H9 (cell line): ENCODE results near the gene LPP. TPM values are rescaled to one million over a fixed set of nuclear protein-coding genes. Genes with fewer than 3 reads are reported as not detected.

Source experiments
- DNase-seq: peaks from one replicate; pipeline ENCODE4 v3.0.0-alpha.2; 2017
- H2AFZ ChIP-seq: one replicate; pipeline ENCODE4 v1.6.1; 2013; ENCODE audit warnings: mild to moderate bottlenecking, low read length, control low read depth, moderate library complexity
- H2AK5ac ChIP-seq: 2 replicates; pipeline ENCODE4 v1.6.1; 2013; ENCODE audit warnings: low read length, control low read depth, mixed read lengths; ENCODE audit not compliant: insufficient read length
- H2BK120ac ChIP-seq: one replicate; pipeline ENCODE4 v1.6.1; 2013; ENCODE audit warnings: low read depth, mild to moderate bottlenecking, low read length, control low read depth, inconsistent platforms; ENCODE audit not compliant: poor library complexity, severe bottlenecking
- H2BK12ac ChIP-seq: 2 replicates; pipeline ENCODE4 v1.6.1; 2013; ENCODE audit warnings: low read length, control low read depth, mixed read lengths, low read depth; ENCODE audit not compliant: insufficient read length
- H2BK15ac ChIP-seq: 2 replicates; pipeline ENCODE4 v1.6.1; 2013; ENCODE audit warnings: low read depth, low read length, control low read depth
- H2BK20ac ChIP-seq: one replicate; pipeline ENCODE4 v1.6.1; 2013; ENCODE audit warnings: low read depth, mild to moderate bottlenecking, low read length, control low read depth, inconsistent platforms; ENCODE audit not compliant: poor library complexity, severe bottlenecking
- H2BK5ac ChIP-seq: 2 replicates; pipeline ENCODE4 v1.6.1; 2013; ENCODE audit warnings: low read length, control low read depth, mixed read lengths; ENCODE audit not compliant: insufficient read length
- H3K14ac ChIP-seq: 2 replicates; pipeline ENCODE4 v1.6.1; 2013; ENCODE audit warnings: low read length, control low read depth; ENCODE audit not compliant: insufficient read depth
- H3K18ac ChIP-seq: 2 replicates; pipeline ENCODE4 v1.6.1; 2013; ENCODE audit warnings: low read depth, mild to moderate bottlenecking, mixed read lengths, low read length, control low read depth; ENCODE audit not compliant: insufficient read length
- H3K23ac ChIP-seq: 2 replicates; pipeline ENCODE4 v1.6.1; 2013; ENCODE audit warnings: low read length, control low read depth, mixed read lengths, low read depth; ENCODE audit not compliant: insufficient read length
- H3K23me2 ChIP-seq: 2 replicates; pipeline ENCODE4 v1.6.1; 2013; ENCODE audit warnings: low read depth, mild to moderate bottlenecking, mixed read lengths, low read length, control low read depth; ENCODE audit not compliant: insufficient read length, poor library complexity, severe bottlenecking
- H3K27ac ChIP-seq: 2 replicates; pipeline ENCODE4 v1.5.1; 2013; ENCODE audit warnings: low read length, control low read depth, mixed read lengths, low read depth; ENCODE audit not compliant: insufficient read length
- H3K27me3 ChIP-seq: 2 replicates; pipeline ENCODE4 v1.6.1; 2013; ENCODE audit warnings: low read length, control low read depth, inconsistent platforms; ENCODE audit not compliant: insufficient read depth
- H3K4ac ChIP-seq: 2 replicates; pipeline ENCODE4 v1.6.1; 2013; ENCODE audit warnings: low read depth, mild to moderate bottlenecking, control low read depth, inconsistent platforms, low read length, moderate library complexity
- H3K4me1 ChIP-seq: 2 replicates; pipeline ENCODE4 v1.6.1; 2013; ENCODE audit warnings: low read length, control low read depth, inconsistent platforms; ENCODE audit not compliant: insufficient read depth
- H3K4me2 ChIP-seq: 2 replicates; pipeline ENCODE4 v1.6.1; 2013; ENCODE audit warnings: low read length, control low read depth, mixed read lengths; ENCODE audit not compliant: insufficient read length, insufficient read depth
- H3K56ac ChIP-seq: 2 replicates; pipeline ENCODE4 v1.6.1; 2013; ENCODE audit warnings: low read depth, mild to moderate bottlenecking, mixed read lengths, low read length, control low read depth; ENCODE audit not compliant: insufficient read length
- H3K79me1 ChIP-seq: 2 replicates; pipeline ENCODE4 v1.6.1; 2013; ENCODE audit warnings: low read depth, mild to moderate bottlenecking, moderate library complexity, low read length, control low read depth, inconsistent platforms; ENCODE audit not compliant: insufficient read depth, poor library complexity, severe bottlenecking
- H3K79me2 ChIP-seq: 2 replicates; pipeline ENCODE4 v1.6.1; 2013; ENCODE audit warnings: low read length, control low read depth, inconsistent platforms; ENCODE audit not compliant: insufficient read depth
- H3K9ac ChIP-seq: 2 replicates; pipeline ENCODE4 v1.6.1; 2013; ENCODE audit warnings: low read length, control low read depth, mixed read lengths; ENCODE audit not compliant: insufficient read length; ENCODE audit errors: extremely low read depth
- H3K9me3 ChIP-seq: one replicate; pipeline ENCODE4 v1.6.1; 2013; ENCODE audit warnings: low read depth, low read length, inconsistent platforms; ENCODE audit not compliant: control insufficient read depth
- H3T11ph ChIP-seq: one replicate; pipeline ENCODE4 v1.6.1; 2013; ENCODE audit warnings: mild to moderate bottlenecking, low read length, control low read depth, inconsistent platforms
- H4K20me1 ChIP-seq: one replicate; pipeline ENCODE4 v1.6.1; 2013; ENCODE audit not compliant: control insufficient read depth, insufficient read length, insufficient read depth
- H4K5ac ChIP-seq: 2 replicates; pipeline ENCODE4 v1.6.1; 2013; ENCODE audit warnings: low read depth, mild to moderate bottlenecking, mixed read lengths, low read length, control low read depth; ENCODE audit not compliant: insufficient read length
- H4K8ac ChIP-seq: replicated peaks from 2 replicates; pipeline ENCODE4 v1.6.1; 2013; ENCODE audit warnings: low read length, control low read depth, mixed read lengths, low read depth; ENCODE audit not compliant: insufficient read length
- H4K91ac ChIP-seq: 2 replicates; pipeline ENCODE4 v1.6.1; 2013; ENCODE audit warnings: low read depth, mild to moderate bottlenecking, moderate library complexity, mixed read lengths, low read length, control low read depth; ENCODE audit not compliant: insufficient read length
- H3K27ac Mint-ChIP-seq, 3 experiments: 2 replicates in 2 of 3; 3 replicates in 1 of 3; pipeline ENCODE4 v1.8.0; 2020 to 2021; ENCODE audit warnings: mixed read lengths in 3 of 3, mild to moderate bottlenecking in 1 of 3, moderate library complexity in 1 of 3
- H3K27me3 Mint-ChIP-seq: 2 replicates; pipeline ENCODE4 v1.8.0; 2021; ENCODE audit warnings: low read depth, mild to moderate bottlenecking, moderate library complexity, mixed read lengths
- H3K36me3 Mint-ChIP-seq, 3 experiments: 2 replicates in 2 of 3; 3 replicates in 1 of 3; pipeline ENCODE4 v1.8.0; 2020 to 2021; ENCODE audit warnings: low read depth in 3 of 3, mixed read lengths in 3 of 3; ENCODE audit not compliant: insufficient read depth in 1 of 3
- H3K4me1 Mint-ChIP-seq, 2 experiments: 2 replicates each; pipeline ENCODE4 v1.8.0; 2020; ENCODE audit warnings: mixed read lengths in 2 of 2
- H3K4me3 Mint-ChIP-seq, 2 experiments: 2 replicates in 1 of 2; 3 replicates in 1 of 2; pipeline ENCODE4 v1.8.0; 2020 to 2021; ENCODE audit warnings: mild to moderate bottlenecking in 2 of 2, mixed read lengths in 2 of 2, moderate library complexity in 1 of 2
- H3K9me3 Mint-ChIP-seq, 2 experiments: 2 replicates in 1 of 2; 3 replicates in 1 of 2; pipeline ENCODE4 v1.8.0; 2020; ENCODE audit warnings: mild to moderate bottlenecking in 2 of 2, mixed read lengths in 2 of 2, moderate library complexity in 1 of 2
- WGBS: extraction: QIAGEN DNeasy Blood & Tissue Kit; methylation state at CpG from one replicate; pipeline ENCODE4 v1.1.7; 2013; ENCODE audit warnings: missing lambda C conversion rate, low lambda C conversion rate, mixed read lengths; ENCODE audit not compliant: insufficient read length; ENCODE audit errors: extremely low coverage; 5-methylcytosine and 5-hydroxymethylcytosine counted together
- total RNA-seq: library from RNA; stranded (reverse); gene quantifications from 2 replicates; pipeline ENCODE4 v1.2.1, GENCODE V29; 2021
- TF ChIP-seq, protein P1 (sequence below): fragments of 200-600 bp; sonication (generic); conservative IDR thresholded peaks from 3 replicates; pipeline ENCODE4 v1.8.0; 2021; ENCODE audit warnings: antibody characterized with exemption, mild to moderate bottlenecking

The LPP gene
- total RNA-seq, 1 experiment from 2014 or later = 64.6 TPM

DNA sequence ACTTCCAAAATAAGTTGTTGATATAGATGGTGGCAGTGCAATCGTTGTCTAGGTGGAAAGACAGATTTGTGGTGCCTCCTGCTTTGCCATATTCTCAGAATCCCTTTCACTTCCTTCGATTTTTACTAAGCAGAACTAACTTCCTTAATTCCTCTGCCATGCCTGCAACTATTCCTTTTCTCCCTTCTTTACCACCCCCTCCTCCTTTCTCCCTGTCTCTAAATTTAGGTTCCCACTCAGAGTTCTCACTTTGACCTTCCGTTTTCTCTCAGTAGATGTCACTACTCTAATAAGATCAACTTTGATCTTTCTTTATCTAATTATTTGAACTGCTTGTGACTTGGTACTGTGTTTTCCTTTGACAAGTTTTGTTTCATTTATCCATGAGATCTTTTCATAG is 351.2 kb downstream of the LPP start:
- Histone ChIP-seq H2AFZ (no peak overlapping the region), H4K91ac (no peak overlapping the region), H2BK12ac (no peak overlapping the region), H3K79me1 (no peaks in the 10 kb centered on the region), H3K9ac (no peak overlapping the region), H3T11ph (no peak overlapping the region), H3K27me3 (no peaks in the 10 kb centered on the region), H2BK20ac (no peak overlapping the region), H3K79me2 (no peaks in the 10 kb centered on the region), H2BK120ac (no peak overlapping the region), H3K27ac (no peak overlapping the region), H2BK5ac (no peak overlapping the region), H4K5ac (no peak overlapping the region), H3K4me1 (no peaks in the 10 kb centered on the region), H3K14ac (no peak overlapping the region), H4K20me1 (no peaks in the 10 kb centered on the region), H3K4ac (no peak overlapping the region), H3K9me3 (no peaks in the 10 kb centered on the region), H3K23ac (no peak overlapping the region), H2AK5ac (no peak overlapping the region), H3K23me2 (no peaks in the 10 kb centered on the region), H2BK15ac (no peak overlapping the region), H3K4me2 (no peak overlapping the region), H3K18ac (no peak overlapping the region), H3K56ac (no peak overlapping the region), H4K8ac (no peak overlapping the region)
- Mint-ChIP-seq H3K36me3 (peaks cover 7 to 17% (median 8%) of the 10 kb centered on the region in 3 experiments; a peak in 6 of 7 replicates), H3K4me3 (no peak overlapping the region), H3K27ac (no peak overlapping the region), H3K4me1 (peaks cover 10 to 11% of the 10 kb centered on the region in 2 experiments), H3K9me3 (peaks cover 13 to 14% of the 10 kb centered on the region in 2 experiments), H3K27me3 (no peaks in the 10 kb centered on the region)
- DNase-seq = no peak
- TF ChIP-seq, protein P1, sequence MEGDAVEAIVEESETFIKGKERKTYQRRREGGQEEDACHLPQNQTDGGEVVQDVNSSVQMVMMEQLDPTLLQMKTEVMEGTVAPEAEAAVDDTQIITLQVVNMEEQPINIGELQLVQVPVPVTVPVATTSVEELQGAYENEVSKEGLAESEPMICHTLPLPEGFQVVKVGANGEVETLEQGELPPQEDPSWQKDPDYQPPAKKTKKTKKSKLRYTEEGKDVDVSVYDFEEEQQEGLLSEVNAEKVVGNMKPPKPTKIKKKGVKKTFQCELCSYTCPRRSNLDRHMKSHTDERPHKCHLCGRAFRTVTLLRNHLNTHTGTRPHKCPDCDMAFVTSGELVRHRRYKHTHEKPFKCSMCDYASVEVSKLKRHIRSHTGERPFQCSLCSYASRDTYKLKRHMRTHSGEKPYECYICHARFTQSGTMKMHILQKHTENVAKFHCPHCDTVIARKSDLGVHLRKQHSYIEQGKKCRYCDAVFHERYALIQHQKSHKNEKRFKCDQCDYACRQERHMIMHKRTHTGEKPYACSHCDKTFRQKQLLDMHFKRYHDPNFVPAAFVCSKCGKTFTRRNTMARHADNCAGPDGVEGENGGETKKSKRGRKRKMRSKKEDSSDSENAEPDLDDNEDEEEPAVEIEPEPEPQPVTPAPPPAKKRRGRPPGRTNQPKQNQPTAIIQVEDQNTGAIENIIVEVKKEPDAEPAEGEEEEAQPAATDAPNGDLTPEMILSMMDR = no peak
- WGBS = no CpG with 5 or more reads among the region's 3 CpGs
